Breast epithelium (tissue), 4 donors: Measurements from ENCODE around the gene NSUN2. TPM values are rescaled to one million over a fixed set of nuclear protein-coding genes. Genes with fewer than 3 reads are reported as not detected.

Experiments used
- DNase-seq, 2 donors: peaks; one replicate each; pipeline ENCODE4 v3.0.0-alpha.2; 2019; ENCODE audit warnings: low spot score in 2 of 2
- H3K27ac ChIP-seq, 2 donors: fragments of 200-600 bp; sonication (generic) in 1 of 2; one replicate each; pipeline ENCODE4 v1.5.1; 2016 to 2019; ENCODE audit warnings: mild to moderate bottlenecking in 1 of 2
- H3K27me3 ChIP-seq, 2 donors: fragments of 200-600 bp; sonication (generic) in 1 of 2; one replicate each; pipeline versions ENCODE4 v1.5.1 to v1.6.0; 2017 to 2019; ENCODE audit warnings: control low read depth in 1 of 2, mild to moderate bottlenecking in 1 of 2
- H3K36me3 ChIP-seq: fragments of 200-600 bp; one replicate; pipeline ENCODE4 v1.5.1; 2019
- H3K4me1 ChIP-seq, 2 donors: fragments of 200-600 bp; sonication (generic); one replicate each; pipeline ENCODE4 v1.5.1; 2016 to 2019; ENCODE audit warnings: control low read depth in 1 of 2
- H3K4me3 ChIP-seq, 3 donors: fragments of 200-600 bp; sonication (generic); 1 replicate in 2 of 3; 2 replicates in 1 of 3; pipeline ENCODE4 v1.5.1; 2016 to 2019; ENCODE audit warnings: mild to moderate bottlenecking in 3 of 3, moderate library complexity in 2 of 3
- H3K9me3 ChIP-seq, 2 donors: fragments of 200-600 bp; sonication (generic) in 1 of 2; one replicate each; pipeline ENCODE4 v1.5.1; 2016 to 2019; ENCODE audit warnings: control low read depth in 1 of 2
- POLR2A ChIP-seq: fragments of 450-650 bp; IDR thresholded peaks from one replicate; pipeline ENCODE4 v1.6.1; 2016; ENCODE audit warnings: antibody characterized with exemption, mild to moderate bottlenecking, moderate library complexity
- POLR2AphosphoS5 ChIP-seq, 3 donors: sonication (generic); formaldehyde crosslinking; IDR thresholded peaks; one replicate each; pipeline ENCODE4 v1.6.1; 2017; ENCODE audit warnings: antibody characterized with exemption in 3 of 3
- intact Hi-C: fragments of 100-400 bp; cut with DNase I; formaldehyde crosslinking; loops from one replicate; pipeline ENCODE4 v1.15.1; 2023; ENCODE audit warnings: low total_unique reads
- total RNA-seq, 3 donors: library from RNA; depleted of rRNA; stranded (reverse); fragments of >200 nt; gene quantifications; one replicate each; pipeline ENCODE4 v1.1.0, GENCODE V29; 2016
- TF ChIP-seq, protein P1 (sequence below), 3 donors: fragments of 450-650 bp; IDR thresholded peaks; one replicate each; pipeline ENCODE4 v1.5.1; 2016 to 2017; ENCODE audit warnings: antibody characterized with exemption in 3 of 3, mild to moderate bottlenecking in 3 of 3, moderate library complexity in 3 of 3

The NSUN2 gene
- total RNA-seq, 3 donors from 2014 or later = 36.8 to 58.7 (median 55.6) TPM

- TF ChIP-seq, protein P1, sequence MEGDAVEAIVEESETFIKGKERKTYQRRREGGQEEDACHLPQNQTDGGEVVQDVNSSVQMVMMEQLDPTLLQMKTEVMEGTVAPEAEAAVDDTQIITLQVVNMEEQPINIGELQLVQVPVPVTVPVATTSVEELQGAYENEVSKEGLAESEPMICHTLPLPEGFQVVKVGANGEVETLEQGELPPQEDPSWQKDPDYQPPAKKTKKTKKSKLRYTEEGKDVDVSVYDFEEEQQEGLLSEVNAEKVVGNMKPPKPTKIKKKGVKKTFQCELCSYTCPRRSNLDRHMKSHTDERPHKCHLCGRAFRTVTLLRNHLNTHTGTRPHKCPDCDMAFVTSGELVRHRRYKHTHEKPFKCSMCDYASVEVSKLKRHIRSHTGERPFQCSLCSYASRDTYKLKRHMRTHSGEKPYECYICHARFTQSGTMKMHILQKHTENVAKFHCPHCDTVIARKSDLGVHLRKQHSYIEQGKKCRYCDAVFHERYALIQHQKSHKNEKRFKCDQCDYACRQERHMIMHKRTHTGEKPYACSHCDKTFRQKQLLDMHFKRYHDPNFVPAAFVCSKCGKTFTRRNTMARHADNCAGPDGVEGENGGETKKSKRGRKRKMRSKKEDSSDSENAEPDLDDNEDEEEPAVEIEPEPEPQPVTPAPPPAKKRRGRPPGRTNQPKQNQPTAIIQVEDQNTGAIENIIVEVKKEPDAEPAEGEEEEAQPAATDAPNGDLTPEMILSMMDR (IDR thresholded peaks at IDR 0.05) = no peak
- no peak for TF ChIP-seq POLR2AphosphoS5 (IDR thresholded peaks at IDR 0.05)
- no peak for TF ChIP-seq POLR2A
- intact Hi-C loops = no loop called here
Observed at GRCh38 chr5:6557807-6558575, 74.9 kb downstream of the NSUN2 start.

GRCh38 chr5:6556802-6557102, 76.1 kb downstream of the NSUN2 start:
- intact Hi-C loops = no loop called here
- Histone ChIP-seq H3K27me3 (peaks cover 0 to 5% of the 10 kb centered on the region in 2 donors), H3K4me3 (no peak overlapping the region), H3K36me3 (no peaks in the 10 kb centered on the region), H3K4me1 (no peaks in the 10 kb centered on the region), H3K9me3 (peaks cover 0 to 6% of the 10 kb centered on the region in 2 donors), H3K27ac (no peak overlapping the region)
- no peak for TF ChIP-seq POLR2AphosphoS5 (IDR thresholded peaks at IDR 0.05)
- no peak for TF ChIP-seq POLR2A
- TF ChIP-seq, protein P1 (IDR thresholded peaks at IDR 0.05) = no peak
- no peak for DNase-seq

More at GRCh38 chr5:6557807-6558575, 74.9 kb downstream of the NSUN2 start:
- Histone ChIP-seq H3K4me1 (no peaks in the 10 kb centered on the region), H3K27ac (no peak overlapping the region), H3K4me3 (no peak overlapping the region), H3K9me3 (peaks cover 0 to 6% of the 10 kb centered on the region in 2 donors), H3K27me3 (no peaks in the 10 kb centered on the region), H3K36me3 (no peaks in the 10 kb centered on the region)
- DNase-seq = no peak

GRCh38 chr5:6556089-6556801, 76.6 kb downstream of the NSUN2 start:
- TF ChIP-seq POLR2AphosphoS5 (IDR thresholded peaks at IDR 0.05) = no peak
- TF ChIP-seq, protein P1 (IDR thresholded peaks at IDR 0.05) = no peak
- TF ChIP-seq POLR2A = no peak
- Histone ChIP-seq H3K4me1 (no peaks in the 10 kb centered on the region), H3K9me3 (peaks cover 0 to 6% of the 10 kb centered on the region in 2 donors), H3K27ac (no peak overlapping the region), H3K27me3 (peaks cover 0 to 5% of the 10 kb centered on the region in 2 donors), H3K36me3 (no peaks in the 10 kb centered on the region), H3K4me3 (no peak overlapping the region)
- DNase-seq = no peak
- intact Hi-C loops = no loop called here

- intact Hi-C loops = no loop called here
- no peak for TF ChIP-seq POLR2A
- no peak for TF ChIP-seq POLR2AphosphoS5 (IDR thresholded peaks at IDR 0.05)
- TF ChIP-seq, protein P1 (IDR thresholded peaks at IDR 0.05) = no peak
- H3K9me3 ChIP-seq = no peaks in the 10 kb centered on the region
Observed at GRCh38 chr5:6554812-6555211, 78.0 kb downstream of the NSUN2 start.

DNA sequence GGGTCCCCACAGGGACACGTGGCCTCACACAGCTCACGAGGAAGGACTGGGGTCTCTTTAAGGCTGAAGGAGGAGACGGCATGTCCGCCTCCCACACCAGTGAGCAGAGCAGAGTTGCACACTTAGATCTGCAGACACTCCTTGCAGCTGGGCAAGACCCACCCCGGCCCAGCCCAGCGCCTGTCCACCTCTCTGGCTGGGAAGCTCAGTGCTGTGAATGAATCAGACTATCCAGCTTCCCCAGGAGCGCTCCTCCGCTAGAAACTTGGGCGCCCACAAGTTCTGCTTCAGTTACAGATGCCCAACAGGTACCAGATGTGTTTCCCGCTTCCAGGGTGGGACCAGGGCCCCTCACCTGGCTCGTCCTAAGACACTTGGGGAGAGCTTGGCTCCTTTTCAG, 78.9 kb downstream of the NSUN2 start:
- Histone ChIP-seq H3K4me1 (no peaks in the 10 kb centered on the region), H3K36me3 (no peaks in the 10 kb centered on the region), H3K4me3 (no peak overlapping the region), H3K9me3 (no peaks in the 10 kb centered on the region), H3K27me3 (peaks cover 0 to 5% of the 10 kb centered on the region in 2 donors), H3K27ac (no peak overlapping the region)
- TF ChIP-seq, protein P1 (IDR thresholded peaks at IDR 0.05) = no peak
- TF ChIP-seq POLR2A = no peak
- TF ChIP-seq POLR2AphosphoS5 (IDR thresholded peaks at IDR 0.05) = no peak
- no peak for DNase-seq
- intact Hi-C loops = no loop called here

More at GRCh38 chr5:6554812-6555211, 78.0 kb downstream of the NSUN2 start:
- no peak overlapping the region for H3K27ac ChIP-seq
- H3K36me3 ChIP-seq = no peaks in the 10 kb centered on the region
- DNase-seq = no peak
- H3K4me3 ChIP-seq = no peak overlapping the region
- H3K4me1 ChIP-seq = no peaks in the 10 kb centered on the region
- peaks cover 0 to 5% of the 10 kb centered on the region in 2 donors for H3K27me3 ChIP-seq
